Osteocyte (in vitro differentiated cells): ENCODE results near the gene SPRR5. TPM values are rescaled to one million over a fixed set of nuclear protein-coding genes. Genes with fewer than 3 reads are reported as not detected.

Experiments used
- DNase-seq: peaks from one replicate; pipeline ENCODE4 v3.0.0; 2021; ENCODE audit warnings: mixed read lengths; ENCODE audit not compliant: unreplicated experiment; ENCODE audit errors: extremely low spot score
- H3K27ac Mint-ChIP-seq: one replicate; pipeline ENCODE4 v1.8.0; 2021; ENCODE audit warnings: mild to moderate bottlenecking, mixed read lengths; ENCODE audit not compliant: unreplicated experiment
- H3K27me3 Mint-ChIP-seq: one replicate; pipeline ENCODE4 v1.8.0; 2021; ENCODE audit warnings: mixed read lengths; ENCODE audit not compliant: unreplicated experiment
- H3K36me3 Mint-ChIP-seq: one replicate; pipeline ENCODE4 v1.8.0; 2021; ENCODE audit warnings: mixed read lengths; ENCODE audit not compliant: unreplicated experiment
- H3K4me1 Mint-ChIP-seq: one replicate; pipeline ENCODE4 v1.8.0; 2021; ENCODE audit warnings: mixed read lengths; ENCODE audit not compliant: unreplicated experiment
- H3K4me3 Mint-ChIP-seq: one replicate; pipeline ENCODE4 v1.8.0; 2021; ENCODE audit warnings: mild to moderate bottlenecking, moderate library complexity, mixed read lengths; ENCODE audit not compliant: unreplicated experiment
- H3K9me3 Mint-ChIP-seq: one replicate; pipeline ENCODE4 v1.8.0; 2021; ENCODE audit warnings: mixed read lengths; ENCODE audit not compliant: unreplicated experiment
- total RNA-seq: library from RNA; stranded (reverse); gene quantifications from 2 replicates; pipeline ENCODE4 v1.2.1, GENCODE V29; 2021
- TF ChIP-seq, protein P1 (sequence below): fragments of 200-600 bp; sonication (generic); IDR thresholded peaks from 2 replicates; pipeline ENCODE4 v1.5.0; 2021; ENCODE audit warnings: antibody characterized with exemption, mild to moderate bottlenecking, moderate library complexity

The SPRR5 gene
- total RNA-seq, 1 donor from 2014 or later: not detected

DNA sequence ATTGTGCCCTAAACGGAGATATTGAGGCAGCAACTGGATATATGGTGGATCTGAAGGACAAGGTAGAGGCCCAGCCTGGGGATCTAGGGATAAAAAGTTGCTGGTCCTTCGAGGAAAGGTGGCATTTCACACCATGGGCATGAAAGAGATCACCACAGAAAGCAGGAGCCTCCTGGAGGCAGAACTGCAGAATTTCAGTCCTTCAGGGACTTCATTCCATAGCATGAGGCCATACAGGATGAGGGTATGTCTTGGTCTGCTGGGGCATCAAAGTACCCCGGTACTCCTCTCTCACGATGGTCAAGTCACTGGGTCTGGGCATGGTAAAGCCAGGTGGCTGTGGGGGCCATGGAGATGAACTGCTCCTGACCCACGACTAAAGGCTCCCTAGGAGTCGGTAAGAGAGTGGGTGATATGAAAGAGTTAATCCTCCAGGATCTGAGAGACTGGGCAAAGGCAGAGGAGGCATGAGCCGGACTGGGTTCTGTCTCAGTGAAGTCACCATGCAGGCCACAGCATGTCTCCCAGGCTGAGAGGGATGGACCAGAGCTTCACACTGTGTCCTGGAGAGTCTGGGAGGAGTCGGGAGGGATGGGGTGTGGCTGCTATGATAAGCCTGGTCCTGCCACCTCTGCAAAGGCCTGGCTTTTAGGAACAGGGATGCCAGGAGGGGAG lies 5.8 kb upstream of the SPRR5 start:
- TF ChIP-seq, protein P1, sequence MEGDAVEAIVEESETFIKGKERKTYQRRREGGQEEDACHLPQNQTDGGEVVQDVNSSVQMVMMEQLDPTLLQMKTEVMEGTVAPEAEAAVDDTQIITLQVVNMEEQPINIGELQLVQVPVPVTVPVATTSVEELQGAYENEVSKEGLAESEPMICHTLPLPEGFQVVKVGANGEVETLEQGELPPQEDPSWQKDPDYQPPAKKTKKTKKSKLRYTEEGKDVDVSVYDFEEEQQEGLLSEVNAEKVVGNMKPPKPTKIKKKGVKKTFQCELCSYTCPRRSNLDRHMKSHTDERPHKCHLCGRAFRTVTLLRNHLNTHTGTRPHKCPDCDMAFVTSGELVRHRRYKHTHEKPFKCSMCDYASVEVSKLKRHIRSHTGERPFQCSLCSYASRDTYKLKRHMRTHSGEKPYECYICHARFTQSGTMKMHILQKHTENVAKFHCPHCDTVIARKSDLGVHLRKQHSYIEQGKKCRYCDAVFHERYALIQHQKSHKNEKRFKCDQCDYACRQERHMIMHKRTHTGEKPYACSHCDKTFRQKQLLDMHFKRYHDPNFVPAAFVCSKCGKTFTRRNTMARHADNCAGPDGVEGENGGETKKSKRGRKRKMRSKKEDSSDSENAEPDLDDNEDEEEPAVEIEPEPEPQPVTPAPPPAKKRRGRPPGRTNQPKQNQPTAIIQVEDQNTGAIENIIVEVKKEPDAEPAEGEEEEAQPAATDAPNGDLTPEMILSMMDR: no peak
- H3K4me3 Mint-ChIP-seq: no peak overlapping the region
- no peak for DNase-seq
- H3K9me3 Mint-ChIP-seq: no peaks in the 10 kb centered on the region
- no peaks in the 10 kb centered on the region for H3K4me1 Mint-ChIP-seq
- no peak overlapping the region for H3K27ac Mint-ChIP-seq
- H3K27me3 Mint-ChIP-seq: no peaks in the 10 kb centered on the region
- no peaks in the 10 kb centered on the region for H3K36me3 Mint-ChIP-seq

DNA sequence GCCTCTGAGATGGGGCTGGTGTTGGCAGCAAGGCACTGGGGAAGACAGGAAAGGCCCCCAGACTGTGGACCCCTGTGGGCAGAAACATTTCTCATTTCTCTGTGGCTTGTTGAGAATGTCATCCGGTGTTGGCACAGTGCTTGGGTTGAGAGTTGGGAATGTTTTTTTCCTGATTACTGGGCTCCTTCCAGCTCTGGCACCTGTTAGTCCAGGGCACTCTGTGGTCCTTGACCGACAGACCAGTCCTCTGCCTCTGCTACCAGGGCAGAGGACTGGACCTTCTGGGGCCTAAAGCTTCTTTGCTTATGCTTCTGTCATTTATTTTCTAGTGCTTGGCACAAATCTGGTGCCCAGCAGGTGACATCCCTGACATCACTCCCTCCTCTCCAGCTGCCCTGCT lies 4.8 kb upstream of the SPRR5 start:
- Mint-ChIP-seq H3K4me3 (no peak overlapping the region), H3K27ac (no peak overlapping the region), H3K36me3 (no peaks in the 10 kb centered on the region), H3K4me1 (no peaks in the 10 kb centered on the region), H3K9me3 (no peaks in the 10 kb centered on the region), H3K27me3 (no peaks in the 10 kb centered on the region)
- TF ChIP-seq, protein P1: no peak
- no peak for DNase-seq

DNA sequence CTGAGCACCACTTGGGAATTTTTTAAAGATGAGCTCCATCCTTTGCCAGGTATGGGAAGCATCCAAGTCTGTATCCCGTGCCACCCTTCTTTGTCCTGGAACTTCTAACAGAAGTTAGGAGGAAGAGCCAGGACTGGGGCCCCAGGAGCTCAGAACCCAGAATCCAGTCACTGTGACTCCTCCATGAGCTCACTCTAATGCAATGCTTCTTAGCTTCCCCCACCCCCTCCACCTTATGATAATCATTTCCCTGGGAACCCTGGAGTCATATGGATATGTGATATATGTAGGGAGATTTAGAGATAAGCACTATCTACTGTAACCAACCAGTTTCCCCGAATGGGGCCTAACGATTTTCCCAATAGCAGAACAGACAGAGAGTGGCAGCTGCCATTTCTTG lies 758 bp upstream of the SPRR5 start:
- H3K27me3 Mint-ChIP-seq: no peaks in the 10 kb centered on the region
- DNase-seq: no peak
- TF ChIP-seq, protein P1: no peak
- no peak overlapping the region for H3K27ac Mint-ChIP-seq
- H3K4me3 Mint-ChIP-seq: no peak overlapping the region
- H3K4me1 Mint-ChIP-seq: no peaks in the 10 kb centered on the region
- no peaks in the 10 kb centered on the region for H3K9me3 Mint-ChIP-seq
- no peaks in the 10 kb centered on the region for H3K36me3 Mint-ChIP-seq

DNA sequence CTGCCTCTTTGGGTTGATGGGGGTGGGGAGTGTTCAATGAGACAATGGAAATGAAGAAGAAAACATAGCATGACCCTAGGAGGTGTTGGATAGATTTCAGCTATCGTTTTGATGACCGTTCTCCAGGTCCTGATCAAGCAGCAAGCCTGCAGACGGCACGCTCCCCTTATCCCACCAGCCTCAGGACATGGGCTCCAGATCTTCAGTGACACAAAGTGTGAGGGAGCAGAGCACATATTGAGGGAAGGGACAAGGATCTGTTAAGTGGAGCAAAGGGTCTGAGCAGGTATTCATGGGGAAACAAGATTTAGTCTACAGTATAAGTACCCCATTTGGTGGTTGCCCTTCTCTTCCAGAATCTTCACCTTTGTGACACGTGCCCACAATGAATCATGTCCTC lies 4.7 kb downstream of the SPRR5 start:
- H3K36me3 Mint-ChIP-seq: no peaks in the 10 kb centered on the region
- H3K4me3 Mint-ChIP-seq: no peak overlapping the region
- H3K27me3 Mint-ChIP-seq: no peaks in the 10 kb centered on the region
- no peak for DNase-seq
- TF ChIP-seq, protein P1: no peak
- H3K4me1 Mint-ChIP-seq: no peaks in the 10 kb centered on the region
- H3K27ac Mint-ChIP-seq: no peak overlapping the region
- no peaks in the 10 kb centered on the region for H3K9me3 Mint-ChIP-seq

DNA sequence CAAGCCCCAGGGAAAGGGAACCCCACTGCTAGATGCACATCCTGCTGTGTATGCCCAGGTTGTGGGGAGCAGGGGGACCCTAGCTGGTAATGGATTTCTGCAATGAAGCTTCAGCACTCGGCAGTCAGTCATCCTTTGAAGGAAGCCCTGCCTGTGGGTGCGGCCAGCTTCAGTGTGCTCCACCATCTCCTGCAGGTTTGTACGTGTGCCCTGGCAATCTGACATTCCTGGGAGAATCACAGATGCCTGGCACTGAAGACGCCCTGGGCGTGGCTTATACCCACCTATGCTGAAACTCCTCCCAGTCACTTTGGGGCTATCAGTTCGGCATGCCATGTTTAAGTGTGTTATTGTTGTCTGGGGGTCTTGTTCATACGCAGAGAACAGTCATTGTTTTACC lies 6.8 kb downstream of the SPRR5 start:
- DNase-seq: no peak
- Mint-ChIP-seq H3K4me1 (no peaks in the 10 kb centered on the region), H3K4me3 (no peak overlapping the region), H3K27me3 (no peaks in the 10 kb centered on the region), H3K27ac (no peak overlapping the region), H3K9me3 (peaks cover 8% of the 10 kb centered on the region), H3K36me3 (no peaks in the 10 kb centered on the region)
- TF ChIP-seq, protein P1: no peak
